ENCODE results near the gene NUB1.

Gene NUB1

GRCh38 chr7:151307536-151307935 is 34.1 kb upstream of the NUB1 start:
- no peak for DNase-seq
- Histone ChIP-seq H3K27ac (no peak overlapping the region), H3K4me3 (ENCODE audit: low read depth, low read length) (no peak overlapping the region), H3K36me3 (replicated peaks) (no peaks in the 10 kb centered on the region), H3K27me3 (replicated peaks) (peaks cover 2% of the 10 kb centered on the region)
- in situ Hi-C loops (cut with HindIII; ENCODE audit: low pct_ligation_motif_present, low sequenced_read_pairs): no loop called here
- no peak for TF ChIP-seq CTCF (IDR thresholded peaks at IDR 0.05; ENCODE audit: low read depth, low read length, missing control alignments)

- TF ChIP-seq CTCF (IDR thresholded peaks at IDR 0.05; ENCODE audit: low read depth, low read length, missing control alignments): no peak
Measured at GRCh38 chr7:151308256-151308655, 33.4 kb upstream of the NUB1 start.

GRCh38 chr7:151308791-151309190 is 32.8 kb upstream of the NUB1 start:
- DNase-seq: no peak
- no peak overlapping the region for H3K4me3 ChIP-seq (ENCODE audit: low read depth, low read length)
- H3K27me3 ChIP-seq (replicated peaks): no peaks in the 10 kb centered on the region
- no peak overlapping the region for H3K27ac ChIP-seq
- in situ Hi-C loops (cut with HindIII; ENCODE audit: low pct_ligation_motif_present, low sequenced_read_pairs): no loop called here
- no peaks in the 10 kb centered on the region for H3K36me3 ChIP-seq (replicated peaks)
- TF ChIP-seq CTCF (IDR thresholded peaks at IDR 0.05; ENCODE audit: low read depth, low read length, missing control alignments): no peak

More at GRCh38 chr7:151308256-151308655, 33.4 kb upstream of the NUB1 start:
- no peaks in the 10 kb centered on the region for H3K36me3 ChIP-seq (replicated peaks)
- H3K27ac ChIP-seq: no peak overlapping the region
- no peaks in the 10 kb centered on the region for H3K27me3 ChIP-seq (replicated peaks)
- in situ Hi-C loops (cut with HindIII; ENCODE audit: low pct_ligation_motif_present, low sequenced_read_pairs): no loop called here
- DNase-seq: no peak
- no peak overlapping the region for H3K4me3 ChIP-seq (ENCODE audit: low read depth, low read length)

GRCh38 chr7:151309311-151309710 is 32.3 kb upstream of the NUB1 start:
- no peak overlapping the region for H3K4me3 ChIP-seq (ENCODE audit: low read depth, low read length)

GRCh38 chr7:151310578-151310977 is 31.0 kb upstream of the NUB1 start:
- in situ Hi-C loops (cut with HindIII; ENCODE audit: low pct_ligation_motif_present, low sequenced_read_pairs): no loop called here
- Histone ChIP-seq H3K4me3 (ENCODE audit: low read depth, low read length) (no peak overlapping the region), H3K27me3 (replicated peaks) (no peaks in the 10 kb centered on the region), H3K27ac (no peak overlapping the region), H3K36me3 (replicated peaks) (no peaks in the 10 kb centered on the region)
- peak; percentile 51 for TF ChIP-seq CTCF (IDR thresholded peaks at IDR 0.05; ENCODE audit: low read depth, low read length, missing control alignments)
- DNase-seq: no peak

More at GRCh38 chr7:151309311-151309710, 32.3 kb upstream of the NUB1 start:
- no peak for TF ChIP-seq CTCF (IDR thresholded peaks at IDR 0.05; ENCODE audit: low read depth, low read length, missing control alignments)
- no peak for DNase-seq
- Histone ChIP-seq H3K27me3 (replicated peaks) (no peaks in the 10 kb centered on the region), H3K27ac (no peak overlapping the region), H3K36me3 (replicated peaks) (no peaks in the 10 kb centered on the region)
- in situ Hi-C loops (cut with HindIII; ENCODE audit: low pct_ligation_motif_present, low sequenced_read_pairs): no loop called here

GRCh38 chr7:151311294-151311864 is 30.2 kb upstream of the NUB1 start:
- DNase-seq: no peak
- H3K27ac ChIP-seq: no peak overlapping the region
- no peak overlapping the region for H3K4me3 ChIP-seq (ENCODE audit: low read depth, low read length)
- H3K36me3 ChIP-seq (replicated peaks): no peaks in the 10 kb centered on the region
- in situ Hi-C loops (cut with HindIII; ENCODE audit: low pct_ligation_motif_present, low sequenced_read_pairs): no loop called here
- no peaks in the 10 kb centered on the region for H3K27me3 ChIP-seq (replicated peaks)
- peak; percentile 44 for TF ChIP-seq CTCF (IDR thresholded peaks at IDR 0.05; ENCODE audit: low read depth, low read length, missing control alignments)
